ENCODE results near the gene LCE1C.

Gene LCE1C

DNA sequence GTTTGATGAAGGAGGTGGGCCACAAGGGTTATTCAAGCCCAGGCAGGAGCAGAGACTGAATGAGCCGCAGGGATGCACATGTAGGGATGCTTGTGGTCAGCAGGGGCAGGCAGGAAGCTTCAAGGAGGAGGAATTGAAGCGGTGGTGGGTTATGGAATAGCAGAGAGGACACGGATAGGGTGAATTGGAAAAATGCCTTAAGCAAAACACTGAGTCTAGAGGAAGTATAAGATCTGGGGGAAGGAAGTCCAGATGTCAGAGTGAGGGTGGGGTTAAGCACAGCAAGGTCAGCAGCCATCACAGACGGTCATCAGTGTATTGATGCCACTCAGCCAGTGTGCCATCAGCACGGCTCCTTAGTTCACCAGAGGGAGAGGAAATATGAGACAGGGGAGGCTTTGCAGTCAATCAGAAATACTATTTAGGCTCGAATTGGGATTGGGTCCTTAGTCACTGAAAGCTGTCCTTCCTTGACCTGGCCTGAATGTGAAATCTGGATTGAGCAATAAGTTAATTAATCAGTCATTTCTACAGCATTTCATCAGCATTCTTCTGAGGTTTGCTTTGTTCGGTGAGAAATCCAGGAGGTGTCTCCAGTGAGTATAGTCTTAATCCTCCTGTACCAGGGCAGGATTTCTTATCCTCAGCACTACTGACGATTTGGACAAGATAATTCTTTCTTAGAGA lies 37.5 kb downstream of the LCE1C start:
- no peak overlapping the region for H3K4me3 ChIP-seq (ENCODE audit: control insufficient read depth, low read depth, low read length)
- TF ChIP-seq, protein P1, sequence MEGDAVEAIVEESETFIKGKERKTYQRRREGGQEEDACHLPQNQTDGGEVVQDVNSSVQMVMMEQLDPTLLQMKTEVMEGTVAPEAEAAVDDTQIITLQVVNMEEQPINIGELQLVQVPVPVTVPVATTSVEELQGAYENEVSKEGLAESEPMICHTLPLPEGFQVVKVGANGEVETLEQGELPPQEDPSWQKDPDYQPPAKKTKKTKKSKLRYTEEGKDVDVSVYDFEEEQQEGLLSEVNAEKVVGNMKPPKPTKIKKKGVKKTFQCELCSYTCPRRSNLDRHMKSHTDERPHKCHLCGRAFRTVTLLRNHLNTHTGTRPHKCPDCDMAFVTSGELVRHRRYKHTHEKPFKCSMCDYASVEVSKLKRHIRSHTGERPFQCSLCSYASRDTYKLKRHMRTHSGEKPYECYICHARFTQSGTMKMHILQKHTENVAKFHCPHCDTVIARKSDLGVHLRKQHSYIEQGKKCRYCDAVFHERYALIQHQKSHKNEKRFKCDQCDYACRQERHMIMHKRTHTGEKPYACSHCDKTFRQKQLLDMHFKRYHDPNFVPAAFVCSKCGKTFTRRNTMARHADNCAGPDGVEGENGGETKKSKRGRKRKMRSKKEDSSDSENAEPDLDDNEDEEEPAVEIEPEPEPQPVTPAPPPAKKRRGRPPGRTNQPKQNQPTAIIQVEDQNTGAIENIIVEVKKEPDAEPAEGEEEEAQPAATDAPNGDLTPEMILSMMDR (IDR thresholded peaks at IDR 0.05; ENCODE audit: control insufficient read depth, insufficient read depth, low read depth, low read length, missing control alignments) = no peak
- DNase-seq (ENCODE audit: low read depth) = no peak

GRCh38 chr1:152761609-152762213 lies 44.7 kb downstream of the LCE1C start:
- no peak for DNase-seq (ENCODE audit: low read depth)
- H3K4me3 ChIP-seq (ENCODE audit: control insufficient read depth, low read depth, low read length) = no peak overlapping the region
- TF ChIP-seq, protein P1 (IDR thresholded peaks at IDR 0.05; ENCODE audit: control insufficient read depth, insufficient read depth, low read depth, low read length, missing control alignments) = no peak

DNA sequence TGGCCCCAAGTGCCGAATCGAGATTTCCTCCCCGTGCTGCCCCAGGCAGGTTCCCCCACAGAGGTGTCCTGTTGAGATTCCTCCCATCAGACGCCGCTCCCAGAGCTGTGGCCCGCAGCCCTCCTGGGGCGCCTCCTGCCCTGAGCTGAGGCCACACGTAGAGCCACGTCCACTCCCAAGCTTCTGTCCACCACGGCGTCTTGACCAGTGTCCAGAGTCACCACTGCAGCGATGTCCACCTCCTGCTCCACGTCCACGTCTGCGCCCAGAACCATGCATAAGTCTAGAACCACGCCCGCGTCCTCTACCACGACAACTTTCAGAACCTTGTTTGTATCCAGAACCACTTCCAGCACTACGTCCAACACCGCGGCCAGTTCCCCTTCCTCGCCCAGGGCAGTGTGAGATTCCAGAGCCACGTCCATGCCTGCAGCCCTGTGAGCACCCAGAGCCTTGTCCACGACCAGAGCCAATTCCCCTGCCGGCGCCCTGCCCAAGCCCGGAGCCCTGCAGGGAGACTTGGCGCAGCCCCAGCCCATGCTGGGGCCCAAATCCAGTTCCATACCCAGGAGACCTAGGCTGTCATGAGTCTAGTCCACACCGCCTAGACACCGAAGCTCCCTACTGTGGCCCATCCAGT lies 45.8 kb downstream of the LCE1C start:
- no peak overlapping the region for H3K4me3 ChIP-seq (ENCODE audit: control insufficient read depth, low read depth, low read length)
- no peak for DNase-seq (ENCODE audit: low read depth)
- TF ChIP-seq, protein P1 (IDR thresholded peaks at IDR 0.05; ENCODE audit: control insufficient read depth, insufficient read depth, low read depth, low read length, missing control alignments) = no peak

DNA sequence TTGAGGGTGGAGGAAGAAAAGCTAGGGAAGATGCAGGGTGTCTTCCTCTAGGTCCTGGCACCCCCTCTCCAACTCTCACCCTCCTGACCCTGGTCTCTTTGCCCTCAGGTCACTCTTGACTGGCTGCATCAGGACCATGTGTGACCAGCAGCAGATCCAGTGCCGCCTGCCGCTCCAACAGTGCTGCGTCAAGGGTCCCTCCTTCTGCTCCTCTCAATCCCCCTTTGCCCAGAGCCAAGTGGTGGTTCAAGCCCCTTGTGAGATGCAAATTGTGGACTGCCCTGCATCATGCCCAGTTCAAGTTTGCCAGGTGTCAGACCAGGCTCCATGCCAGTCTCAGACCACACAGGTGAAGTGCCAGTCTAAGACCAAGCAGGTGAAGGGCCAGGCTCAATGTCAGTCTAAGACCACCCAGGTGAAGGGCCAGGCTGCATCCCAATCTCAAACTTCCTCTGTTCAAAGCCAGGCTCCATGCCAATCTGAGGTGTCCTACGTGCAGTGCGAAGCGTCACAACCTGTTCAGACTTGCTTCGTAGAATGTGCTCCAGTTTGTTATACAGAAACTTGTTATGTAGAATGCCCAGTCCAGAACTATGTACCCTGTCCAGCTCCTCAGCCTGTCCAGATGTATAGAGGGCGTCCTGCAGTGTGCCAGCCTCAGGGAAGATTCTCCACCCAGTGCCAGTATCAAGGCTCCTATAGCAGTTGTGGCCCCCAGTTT lies 46.8 kb downstream of the LCE1C start:
- H3K4me3 ChIP-seq (ENCODE audit: control insufficient read depth, low read depth, low read length) = no peak overlapping the region
- DNase-seq (ENCODE audit: low read depth) = no peak
- TF ChIP-seq, protein P1 (IDR thresholded peaks at IDR 0.05; ENCODE audit: control insufficient read depth, insufficient read depth, low read depth, low read length, missing control alignments) = no peak

GRCh38 chr1:152758636-152759035 lies 47.8 kb downstream of the LCE1C start:
- TF ChIP-seq, protein P1 (IDR thresholded peaks at IDR 0.05; ENCODE audit: control insufficient read depth, insufficient read depth, low read depth, low read length, missing control alignments) = no peak
- no peak for DNase-seq (ENCODE audit: low read depth)
- H3K4me3 ChIP-seq (ENCODE audit: control insufficient read depth, low read depth, low read length) = no peak overlapping the region

DNA sequence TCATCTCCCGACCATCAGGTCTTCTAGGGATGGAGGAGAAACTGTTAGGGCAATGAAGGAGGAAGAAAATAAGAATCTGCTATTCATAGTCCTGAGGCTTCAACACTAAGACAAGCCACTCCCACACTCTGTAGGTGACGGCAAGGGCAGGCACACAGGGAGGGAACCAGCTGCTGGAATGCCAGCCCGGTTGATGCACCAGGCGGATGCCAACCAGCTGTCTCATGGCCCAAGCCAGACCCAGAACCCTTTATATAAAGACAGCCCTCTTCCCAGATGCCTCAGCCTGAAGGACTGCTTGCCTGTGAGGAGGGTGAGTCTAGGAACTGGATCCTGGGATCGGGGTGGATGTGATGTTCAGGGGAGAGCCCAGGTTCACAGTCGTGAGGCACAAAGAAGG lies 48.7 kb downstream of the LCE1C start, which contains the start of gene KPRP:
Gene KPRP (plus strand): TSS at position 279 of the 400 bp plus-strand sequence. CDS start 1,564 bp downstream, outside the sequence.
- DNase-seq (ENCODE audit: low read depth) = no peak
- TF ChIP-seq, protein P1 (IDR thresholded peaks at IDR 0.05; ENCODE audit: control insufficient read depth, insufficient read depth, low read depth, low read length, missing control alignments) = no peak
- no peak within 1 kb of the TSS for H3K4me3 ChIP-seq (ENCODE audit: control insufficient read depth, low read depth, low read length)

All from AG09309 (cell line).